Activated CD8-positive, alpha-beta memory T cell treated with anti-CD3 and anti-CD28 coated beads for 4 hours (primary cell): ENCODE measurements around the gene DOK5.

ENCODE experiments used
- DNase-seq, 2 donors: peaks; one replicate each; pipeline ENCODE4 v3.0.0-alpha.2; 2020; ENCODE audit warnings: low read depth in 2 of 2

DOK5 gene

DNA sequence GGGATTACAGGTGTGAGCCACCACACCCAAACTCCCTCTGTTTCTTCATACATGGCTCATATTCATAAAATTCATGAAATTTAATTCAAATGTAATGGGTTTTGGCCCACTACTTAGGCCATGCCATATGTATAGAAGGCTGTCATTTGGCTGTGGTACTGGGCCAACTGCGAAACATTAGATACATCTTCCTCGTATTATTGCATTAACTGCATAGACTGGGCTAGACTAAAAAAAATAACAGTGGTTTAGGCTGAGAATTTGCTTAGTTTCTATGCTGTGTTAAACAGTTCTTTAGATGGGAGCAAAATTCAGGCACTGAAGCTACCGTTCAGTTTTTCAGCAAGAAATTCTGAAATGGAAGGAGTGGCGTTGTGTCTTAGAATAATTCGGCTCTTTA lies 133.6 kb downstream of the DOK5 start:
- DNase-seq = no peak

GRCh38 chr20:54611708-54612412 lies 136.5 kb downstream of the DOK5 start:
- no peak for DNase-seq

- no peak for DNase-seq
These were observed 143.0 kb downstream of the DOK5 start for GRCh38 chr20:54618412-54618811.

DNA sequence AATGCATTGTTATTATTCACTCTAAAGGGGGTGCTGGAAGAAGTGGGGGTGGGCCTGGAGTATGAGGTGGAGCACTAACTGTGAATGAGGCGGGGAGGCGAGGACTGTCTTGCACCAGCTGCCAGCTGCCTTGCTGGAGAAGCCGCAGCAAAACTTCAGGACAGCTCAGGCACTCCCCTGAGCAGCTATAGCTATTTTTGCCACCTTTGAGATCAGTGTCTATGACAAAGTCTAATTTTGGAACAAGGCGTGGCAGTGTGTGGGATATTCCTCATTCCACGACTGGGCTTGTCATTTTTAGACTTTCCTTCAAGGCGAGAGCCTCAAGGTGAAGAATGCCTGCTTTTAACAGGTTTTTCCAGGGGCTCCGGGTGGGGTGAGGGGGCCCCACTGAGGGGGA lies 143.8 kb downstream of the DOK5 start:
- DNase-seq = no peak

DNA sequence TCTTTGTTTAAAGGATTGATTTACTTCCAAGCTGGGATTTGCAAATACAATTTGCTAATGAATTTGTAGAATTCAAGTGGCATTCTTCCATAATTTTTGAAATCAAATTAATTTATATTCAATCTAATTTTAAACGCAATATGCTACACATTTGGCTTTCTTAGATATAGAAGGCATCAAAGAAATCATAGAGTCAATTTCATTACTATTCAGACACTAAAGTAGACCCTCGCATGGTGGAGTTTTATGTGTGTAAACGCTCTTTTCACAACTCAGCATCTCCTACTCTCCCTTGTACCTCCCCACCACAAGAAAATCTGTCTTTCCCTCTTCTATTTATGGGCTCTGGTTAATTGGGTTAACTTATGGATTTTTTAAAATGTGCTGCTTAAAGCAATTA lies 144.3 kb downstream of the DOK5 start:
- no peak for DNase-seq

GRCh38 chr20:54620611-54621010 lies 145.2 kb downstream of the DOK5 start:
- DNase-seq = no peak

DNA sequence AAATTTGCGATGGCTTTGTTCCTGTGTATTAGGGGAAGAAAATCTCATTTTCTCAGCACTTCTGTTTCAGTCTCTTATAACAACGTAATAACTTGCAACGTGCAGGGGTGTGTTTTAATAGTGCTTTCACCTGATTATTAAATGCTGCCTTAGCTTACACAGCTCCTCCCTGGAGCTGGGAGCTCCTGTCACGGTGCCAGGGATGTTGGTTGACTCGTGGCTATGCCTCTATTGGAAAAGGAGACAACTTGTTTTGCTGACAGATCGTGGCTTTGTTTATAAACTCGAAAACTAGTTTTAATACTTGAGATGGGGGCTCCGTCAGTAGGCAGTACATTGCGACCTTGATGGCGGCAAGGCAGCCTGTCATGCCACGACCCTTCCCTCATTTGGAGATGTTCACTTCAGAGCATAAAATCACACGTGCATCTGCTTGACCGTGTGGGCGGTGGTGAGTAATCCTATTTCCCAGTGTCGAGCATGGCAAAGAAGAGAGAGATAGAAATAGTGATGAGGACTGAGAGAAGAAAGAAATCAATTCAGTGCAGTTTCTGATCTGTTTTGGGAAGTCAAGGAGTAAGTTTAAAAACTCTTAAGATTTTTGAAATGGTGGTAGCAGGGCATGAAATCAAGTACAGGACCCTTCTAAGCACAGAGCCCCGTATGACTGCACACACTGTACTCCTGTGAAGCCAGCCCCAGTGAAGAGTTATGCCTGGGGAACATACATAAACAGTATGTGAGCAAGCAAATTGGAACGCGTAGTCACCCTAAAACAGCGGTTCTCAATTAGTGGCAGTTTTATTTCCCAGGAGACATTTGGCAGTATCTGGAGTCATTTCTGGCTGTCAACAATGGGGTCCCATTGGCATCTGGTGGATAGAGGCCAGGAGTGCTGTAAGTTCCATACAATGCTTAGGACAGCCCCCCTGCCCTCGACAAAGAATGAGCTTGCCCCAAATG lies 147.2 kb downstream of the DOK5 start:
- no peak for DNase-seq

DNA sequence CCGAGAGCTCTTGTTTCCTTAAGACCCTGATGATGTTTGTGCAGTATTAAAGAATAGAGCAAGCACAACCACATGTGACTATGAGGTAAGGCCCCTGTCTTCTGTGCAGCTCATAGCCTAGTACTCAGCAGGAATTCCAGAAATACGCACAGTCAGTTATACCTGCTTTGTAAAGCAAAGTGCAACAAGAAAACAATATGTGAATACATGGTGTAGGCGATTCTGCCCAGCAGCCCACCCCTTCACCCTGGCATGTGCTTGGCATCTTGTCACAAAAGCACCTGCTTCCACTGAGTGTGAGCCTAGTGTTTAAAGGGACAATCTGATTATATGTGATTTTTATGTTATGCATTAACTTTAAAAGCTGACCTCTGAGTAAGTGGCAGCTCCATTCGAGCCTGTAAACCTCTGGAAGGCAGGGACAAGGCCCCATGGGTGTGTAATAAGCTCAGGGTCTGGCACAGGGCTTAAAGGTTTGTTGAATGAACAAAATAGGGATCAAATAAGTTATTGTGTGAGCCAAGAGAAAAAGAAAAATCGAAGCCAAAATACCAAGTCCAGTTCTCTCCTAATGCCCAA lies 148.7 kb downstream of the DOK5 start:
- no peak for DNase-seq

GRCh38 chr20:54624706-54625390 lies 149.5 kb downstream of the DOK5 start:
- no peak for DNase-seq

GRCh38 chr20:54625497-54625896 lies 150.1 kb downstream of the DOK5 start:
- no peak for DNase-seq

DNA sequence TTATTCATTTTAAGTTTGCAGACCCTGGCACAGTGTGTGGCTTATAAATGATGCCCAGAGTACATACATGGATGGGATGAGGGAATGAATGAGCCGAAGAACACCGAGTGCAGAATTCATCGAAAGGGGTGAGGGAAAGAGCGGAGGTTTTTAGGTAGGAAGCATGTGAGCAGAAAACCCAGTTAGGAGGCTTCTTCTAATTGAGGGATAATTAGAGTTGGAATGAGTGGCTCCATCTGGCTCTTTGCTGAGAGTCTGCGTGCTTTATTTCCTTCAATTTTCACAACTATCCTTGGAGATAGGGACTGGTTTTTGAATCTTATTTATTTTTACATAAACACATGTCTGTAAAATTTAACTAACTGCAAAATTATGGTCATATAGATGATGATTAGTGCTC lies 150.7 kb downstream of the DOK5 start:
- DNase-seq = no peak

DNA sequence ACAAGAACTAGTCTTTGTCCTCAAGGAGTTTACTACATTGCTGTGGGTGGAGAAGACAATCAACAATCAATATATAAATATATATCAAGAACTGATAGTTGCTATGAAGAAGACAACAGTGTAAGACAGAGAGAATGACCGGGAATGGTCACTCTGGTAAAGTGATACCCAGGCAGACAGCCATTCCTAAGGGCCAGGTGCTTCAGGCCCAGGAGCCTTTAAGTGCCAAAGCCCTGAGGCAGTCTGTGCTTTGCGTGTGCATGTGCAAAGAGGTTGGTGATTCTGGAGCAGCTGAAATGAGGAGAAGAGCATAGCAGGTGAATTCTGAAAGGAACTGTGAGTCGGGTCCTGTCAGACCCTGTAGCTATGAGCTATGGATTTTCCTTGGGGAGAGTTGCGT lies 154.2 kb downstream of the DOK5 start:
- no peak for DNase-seq

GRCh38 chr20:54630582-54630981 lies 155.2 kb downstream of the DOK5 start:
- no peak for DNase-seq

- no peak for DNase-seq
These were observed 155.7 kb downstream of the DOK5 start for GRCh38 chr20:54631059-54631458.

DNA sequence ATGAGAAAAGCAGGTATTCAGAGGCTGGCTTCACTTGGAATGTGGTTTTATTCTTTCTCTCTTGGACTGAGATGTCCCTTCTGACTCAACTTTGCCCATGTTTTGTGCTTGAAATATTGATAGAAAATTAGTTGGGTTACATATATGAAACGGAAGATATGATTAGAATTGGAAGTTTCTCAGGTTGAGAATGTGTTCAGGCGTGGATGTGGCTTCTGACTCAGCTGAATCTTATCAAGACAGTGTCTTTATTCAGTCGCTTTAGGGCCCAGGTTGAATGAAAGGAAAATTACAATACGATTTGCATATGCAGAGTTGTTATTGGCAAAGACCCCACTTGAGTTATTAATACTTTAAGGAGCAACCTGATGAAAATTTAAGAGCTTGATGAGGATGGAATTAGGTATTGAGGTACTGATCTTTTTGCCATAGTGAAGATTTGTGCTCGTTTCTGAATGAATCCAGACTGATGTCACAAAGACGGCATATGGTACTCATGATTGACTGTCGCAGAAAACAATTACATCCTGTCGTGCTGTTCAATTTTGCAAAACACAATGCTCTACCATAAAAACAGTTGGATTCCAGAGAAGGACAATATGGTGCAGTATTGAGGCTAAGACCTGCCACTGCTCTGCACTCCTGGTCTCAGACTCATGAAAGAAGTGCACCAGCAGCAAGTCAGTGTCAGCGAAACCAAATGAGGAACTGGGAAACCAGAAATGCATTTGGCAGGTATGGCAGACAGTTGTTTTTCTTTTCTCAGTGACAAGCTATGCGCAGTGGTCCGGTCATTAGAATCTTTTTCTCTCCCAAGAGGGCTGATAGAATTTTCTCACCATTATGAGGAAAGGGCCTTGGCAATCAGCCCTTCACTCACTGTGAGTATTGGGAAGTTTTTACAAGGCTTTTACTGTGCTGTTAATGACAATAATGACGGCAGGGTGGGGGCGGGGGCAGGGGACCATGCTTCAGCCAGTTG lies 158.3 kb downstream of the DOK5 start:
- no peak for DNase-seq

DNA sequence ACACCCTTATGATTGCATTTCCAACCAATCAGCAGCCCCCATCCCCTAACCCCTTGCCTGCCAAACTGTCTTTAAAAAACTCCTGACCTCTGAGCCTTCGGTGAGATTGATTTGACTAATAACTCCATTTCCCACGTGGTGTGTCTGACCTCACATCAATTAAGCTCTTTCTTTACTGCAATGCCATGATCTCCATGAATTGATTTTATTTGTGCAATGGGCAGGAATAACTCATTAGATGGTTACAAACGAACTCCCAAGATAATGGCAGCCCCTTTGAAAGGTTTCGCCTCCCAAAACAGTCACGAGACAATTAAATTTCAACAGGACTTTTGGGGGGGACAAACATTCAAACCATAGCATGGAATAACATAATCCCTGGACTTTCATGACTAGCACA lies 161.2 kb downstream of the DOK5 start:
- no peak for DNase-seq

DNA sequence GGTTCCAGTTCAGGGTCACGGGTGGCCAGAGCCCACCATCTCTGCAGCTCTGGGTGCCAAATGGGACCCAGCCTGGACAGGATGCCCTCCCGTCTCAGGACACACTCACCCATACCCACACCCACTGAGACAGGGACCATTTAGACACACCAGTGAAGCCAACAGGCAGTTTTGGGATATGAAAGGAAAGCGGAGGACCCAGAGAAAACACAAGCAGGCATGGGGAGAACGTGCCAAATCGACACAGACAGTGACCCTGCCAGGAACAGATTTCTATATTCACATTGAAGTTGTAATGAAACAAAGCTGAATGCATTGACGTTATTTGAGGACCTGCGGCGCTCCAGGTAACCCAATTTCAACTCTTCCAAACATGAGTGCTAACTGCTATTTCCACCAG lies 164.5 kb downstream of the DOK5 start:
- no peak for DNase-seq

DNA sequence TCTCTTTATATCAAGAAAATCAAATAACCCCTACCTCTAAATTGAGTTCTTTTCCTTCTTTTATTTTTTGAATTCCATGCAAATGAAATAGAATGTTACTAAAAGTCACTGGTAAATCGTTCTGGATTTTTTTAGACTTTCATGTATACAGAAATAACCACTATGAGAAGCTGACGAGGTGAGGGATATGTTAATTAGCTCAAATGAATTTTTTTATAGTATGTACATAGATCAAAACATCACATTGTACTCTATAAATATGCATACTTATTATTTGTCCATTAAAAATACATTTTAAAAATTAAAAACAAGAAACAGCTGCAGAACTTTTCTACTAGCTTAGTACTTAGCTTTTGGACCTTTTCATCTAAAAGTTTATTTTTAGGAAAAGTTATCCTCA lies 165.4 kb downstream of the DOK5 start:
- no peak for DNase-seq

DNA sequence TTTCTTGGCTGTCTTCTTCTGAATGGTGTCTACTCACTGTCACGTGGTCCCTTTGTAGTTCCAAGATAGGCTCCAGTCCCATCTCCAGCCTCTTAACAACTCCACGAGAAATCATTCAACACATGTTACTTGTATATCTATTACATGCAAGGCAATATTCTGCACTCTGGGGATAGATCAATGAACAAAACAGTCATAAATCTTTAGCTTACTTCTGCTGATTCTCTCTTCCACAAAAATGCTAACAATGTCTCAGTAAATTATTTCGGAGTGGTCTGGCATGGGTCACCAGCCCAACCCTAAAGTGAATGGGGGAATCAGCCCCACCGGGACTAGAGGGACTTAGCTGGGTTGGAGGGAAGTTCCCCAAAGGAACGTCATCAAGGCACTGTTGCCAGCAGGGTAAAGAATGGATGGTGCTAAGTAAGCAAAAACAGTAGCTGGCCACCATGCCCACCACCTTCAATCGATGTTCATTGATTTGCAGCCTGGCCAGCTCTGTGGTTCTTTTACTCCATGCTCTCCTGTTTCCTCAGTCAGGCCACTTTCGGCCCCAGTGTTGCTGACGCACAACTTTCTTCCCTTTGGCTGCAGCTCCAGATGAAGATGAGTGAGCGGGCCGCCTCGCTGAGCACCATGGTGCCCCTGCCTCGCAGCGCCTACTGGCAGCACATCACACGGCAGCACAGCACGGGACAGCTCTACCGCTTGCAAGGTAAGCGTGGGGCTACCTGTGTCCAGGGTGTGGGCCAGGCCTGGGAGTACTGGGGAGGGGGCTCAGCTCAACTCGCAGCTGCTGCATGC lies 167.7 kb downstream of the DOK5 start:
- no peak for DNase-seq

DNA sequence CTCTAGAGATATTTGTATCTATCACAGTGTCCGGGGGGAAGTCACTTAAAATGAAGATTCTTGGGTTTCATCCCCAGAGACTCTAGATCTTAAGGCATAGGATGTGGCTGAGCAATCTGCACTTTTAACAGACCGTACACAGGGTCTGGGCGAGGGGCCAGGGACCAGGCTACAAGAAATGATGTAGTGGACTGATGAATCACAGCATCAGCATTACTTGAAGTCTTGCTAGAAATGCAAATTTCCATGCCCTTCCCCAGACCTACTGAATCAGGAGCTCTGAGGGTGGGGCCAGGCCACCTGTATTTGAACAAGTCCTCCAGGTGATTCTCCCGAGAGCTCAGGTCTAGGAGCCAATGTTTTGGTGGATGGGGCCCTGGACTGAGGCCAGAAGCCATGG lies 168.4 kb downstream of the DOK5 start:
- no peak for DNase-seq
